K562 (cell line): ENCODE results near the gene ANO8. TPM values are rescaled to one million over a fixed set of nuclear protein-coding genes. Genes with fewer than 3 reads are reported as not detected.

Experiments used
- ADNP ChIP-seq: fragments of 200-800 bp; sonication (Bioruptor generic); IDR thresholded peaks from 2 replicates; pipeline ENCODE4 v1.6.1; 2016; ENCODE audit warnings: missing genetic modification characterization, missing compliant biosample characterization
- ARID1B ChIP-seq: fragments of 450-650 bp; IDR thresholded peaks from 2 replicates; pipeline ENCODE4 v1.6.1; 2016; ENCODE audit warnings: antibody characterized with exemption, mild to moderate bottlenecking, inconsistent platforms
- BRD4 ChIP-seq: fragments of 200-600 bp; sonication (generic); IDR thresholded peaks from 2 replicates; pipeline ENCODE4 v1.6.1; 2017; ENCODE audit warnings: inconsistent platforms
- CLOCK ChIP-seq: fragments of 250-450 bp; sonication (Bioruptor Pico); IDR thresholded peaks from 2 replicates; pipeline ENCODE4 v1.4.0; 2020; ENCODE audit warnings: mild to moderate bottlenecking, moderate library complexity, borderline replicate concordance
- EHMT2 ChIP-seq: fragments of 450-650 bp; IDR thresholded peaks from 2 replicates; pipeline ENCODE4 v1.6.1; 2018; ENCODE audit warnings: antibody characterized with exemption
- FUS ChIP-seq: fragments of 200-400 bp; formaldehyde crosslinking; optimal IDR thresholded peaks from 2 replicates; pipeline ENCODE3; 2017; ENCODE audit warnings: low read depth, low read length
- NCOR1 ChIP-seq: fragments of 450-650 bp; IDR thresholded peaks from 2 replicates; pipeline ENCODE4 v1.6.1; 2016; ENCODE audit warnings: mild to moderate bottlenecking, moderate library complexity
- NR2C1 ChIP-seq, 2 experiments: fragments of 450-650 bp; IDR thresholded peaks; 2 replicates each; pipeline ENCODE4 v1.6.1; 2017; ENCODE audit warnings: mild to moderate bottlenecking in 2 of 2, antibody characterized with exemption in 1 of 2, inconsistent platforms in 1 of 2, missing compliant biosample characterization in 1 of 2, missing genetic modification characterization in 1 of 2
- POLR2AphosphoS2 ChIP-seq: IDR thresholded peaks from 2 replicates; pipeline ENCODE4 v1.6.1; 2012; ENCODE audit warnings: low read length, improper control_type of control experiment
- POLR2AphosphoS5 ChIP-seq: IDR thresholded peaks from 2 replicates; pipeline ENCODE4 v1.6.1; 2011; ENCODE audit warnings: mild to moderate bottlenecking, low read depth, low read length, moderate library complexity; ENCODE audit not compliant: control insufficient read depth, insufficient read depth
- TCF3 ChIP-seq: sonication (generic); formaldehyde crosslinking; IDR thresholded peaks from 2 replicates; pipeline ENCODE4 v1.4.0; 2020; ENCODE audit warnings: mild to moderate bottlenecking, missing genetic modification reagents
- ZFP91 ChIP-seq: sonication (generic); formaldehyde crosslinking; IDR thresholded peaks from 2 replicates; pipeline ENCODE4 v1.8.0; 2022; ENCODE audit warnings: mild to moderate bottlenecking, missing genetic modification reagents
- ZNF165 ChIP-seq: fragments of 250-450 bp; sonication (Bioruptor Pico); IDR thresholded peaks from 2 replicates; pipeline ENCODE4 v1.4.0; 2020; ENCODE audit warnings: borderline replicate concordance
- ZNF23 ChIP-seq: fragments of 250-450 bp; sonication (Bioruptor Pico); IDR thresholded peaks from 2 replicates; pipeline ENCODE4 v1.4.0; 2020; ENCODE audit warnings: mild to moderate bottlenecking
- ZNF274 ChIP-seq: IDR thresholded peaks from 2 replicates; pipeline ENCODE4 v1.6.1; 2011; ENCODE audit warnings: low read depth, mild to moderate bottlenecking, low read length, moderate library complexity, borderline replicate concordance
- ZNF277 ChIP-seq: fragments of 250-450 bp; sonication (Bioruptor Pico); IDR thresholded peaks from 2 replicates; pipeline ENCODE4 v1.8.0; 2022; ENCODE audit warnings: inconsistent platforms, mild to moderate bottlenecking, moderate library complexity, borderline replicate concordance
- polyA plus RNA-seq, 8 experiments: library from polyadenylated mRNA; depleted of rRNA in 4 of 8; stranded (reverse) in 5 of 8; unstranded in 3 of 8; fragments of >200 nt; fragmentation: Nextera tagmentation in 2 of 8; fragmentation: Illumina TruSeq in 1 of 8; extraction: Ambion mirVana in 2 of 8; extraction: Trizol in 1 of 8; gene quantifications; 2 replicates each; pipeline versions ENCODE4 v1.2.1 to v1.2.3, GENCODE V29; 2011 to 2014; ENCODE audit warnings: inconsistent platforms in 1 of 8, missing spikeins in 1 of 8
- total RNA-seq, 7 experiments: library from RNA; depleted of rRNA in 6 of 7; stranded (reverse); fragments of >200 nt in 6 of 7; fragmentation: Illumina TruSeq in 2 of 7; extraction: Trizol in 2 of 7; gene quantifications; 2 replicates each; pipeline versions ENCODE4 v1.2.1 to v1.2.3, GENCODE V29; 2011 to 2021; ENCODE audit warnings: low replicate concordance in 1 of 7
- TF ChIP-seq, protein P1 (sequence below): fragments of 250-450 bp; sonication (Bioruptor Pico); IDR thresholded peaks from 2 replicates; pipeline ENCODE4 v1.9.0; 2021; ENCODE audit warnings: mild to moderate bottlenecking
- TF ChIP-seq, protein P2 (sequence below): sonication (generic); formaldehyde crosslinking; IDR thresholded peaks from 2 replicates; pipeline ENCODE4 v1.8.1; 2022; ENCODE audit warnings: missing genetic modification reagents
- TF ChIP-seq, protein P3 (sequence below): fragments of 450-650 bp; IDR thresholded peaks from 2 replicates; pipeline ENCODE4 v1.6.1; 2017; ENCODE audit warnings: antibody characterized with exemption

The ANO8 gene
- total and polyA plus RNA-seq, 9 of the 15 experiments (the other 6 are each of a cell fraction or from before 2014, with no cell fraction given) = 0.07 to 7.6 (median 2.3) TPM; not detected in 1

DNA sequence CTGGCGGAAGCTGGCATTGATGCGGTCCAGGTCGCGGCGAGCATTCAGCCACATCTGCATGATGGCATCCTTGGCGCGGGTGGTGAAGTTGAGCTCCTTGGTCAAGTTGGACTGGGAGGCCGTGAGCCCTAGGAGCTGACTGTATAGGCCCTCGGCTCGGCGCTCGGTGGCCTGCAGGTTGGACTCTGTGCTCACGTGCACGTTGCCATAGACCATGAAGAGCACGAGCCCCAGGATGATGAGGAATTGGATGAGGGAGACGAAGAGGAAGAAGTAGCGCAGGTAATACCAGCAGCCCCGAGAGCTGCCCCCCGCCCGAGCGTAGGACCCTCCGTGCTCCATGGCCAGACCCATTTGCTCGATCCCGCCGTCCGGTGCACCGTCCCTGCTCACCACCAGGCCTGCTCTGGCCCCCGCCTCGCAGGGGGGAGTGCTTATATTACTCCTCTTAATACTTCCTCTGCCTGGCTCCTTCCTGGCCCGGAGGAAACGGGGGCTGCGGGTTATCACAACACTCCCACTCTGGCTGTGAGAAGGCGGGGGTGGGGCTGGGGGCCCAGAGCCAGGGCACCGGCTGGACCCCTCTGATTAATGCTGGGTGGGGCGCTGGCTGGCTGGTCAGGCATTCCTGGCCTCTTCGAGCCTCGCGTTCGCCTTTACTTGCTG lies 42.4 kb upstream of the ANO8 start, which contains the start of gene PLVAP (continued):
- TF ChIP-seq POLR2AphosphoS5 (peak; percentile 43; the same call in 1 of the 2 replicates), NR2C1 (IDR thresholded peaks at IDR 0.05) (no peak), NR2C1 (tag; IDR thresholded peaks at IDR 0.05) (no peak), ADNP (tag) (no peak), BRD4 (no peak), ZNF274 (no peak), FUS (no peak), ZNF165 (CRISPR knock-in tag) (no peak), ZNF23 (CRISPR knock-in tag) (no peak), EHMT2 (no peak), ZFP91 (CRISPR knock-in tag) (no peak), TCF3 (CRISPR knock-in tag) (peak; percentile 80), ZNF277 (CRISPR knock-in tag) (no peak), ARID1B (peak; percentile 82), NCOR1 (peak; percentile 70), POLR2AphosphoS2 (no peak), CLOCK (no peak)
- TF ChIP-seq, protein P1, sequence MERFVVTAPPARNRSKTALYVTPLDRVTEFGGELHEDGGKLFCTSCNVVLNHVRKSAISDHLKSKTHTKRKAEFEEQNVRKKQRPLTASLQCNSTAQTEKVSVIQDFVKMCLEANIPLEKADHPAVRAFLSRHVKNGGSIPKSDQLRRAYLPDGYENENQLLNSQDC (CRISPR knock-in tag) = no peak
- TF ChIP-seq, protein P2, sequence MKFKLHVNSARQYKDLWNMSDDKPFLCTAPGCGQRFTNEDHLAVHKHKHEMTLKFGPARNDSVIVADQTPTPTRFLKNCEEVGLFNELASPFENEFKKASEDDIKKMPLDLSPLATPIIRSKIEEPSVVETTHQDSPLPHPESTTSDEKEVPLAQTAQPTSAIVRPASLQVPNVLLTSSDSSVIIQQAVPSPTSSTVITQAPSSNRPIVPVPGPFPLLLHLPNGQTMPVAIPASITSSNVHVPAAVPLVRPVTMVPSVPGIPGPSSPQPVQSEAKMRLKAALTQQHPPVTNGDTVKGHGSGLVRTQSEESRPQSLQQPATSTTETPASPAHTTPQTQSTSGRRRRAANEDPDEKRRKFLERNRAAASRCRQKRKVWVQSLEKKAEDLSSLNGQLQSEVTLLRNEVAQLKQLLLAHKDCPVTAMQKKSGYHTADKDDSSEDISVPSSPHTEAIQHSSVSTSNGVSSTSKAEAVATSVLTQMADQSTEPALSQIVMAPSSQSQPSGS = no peak
- TF ChIP-seq, protein P3, sequence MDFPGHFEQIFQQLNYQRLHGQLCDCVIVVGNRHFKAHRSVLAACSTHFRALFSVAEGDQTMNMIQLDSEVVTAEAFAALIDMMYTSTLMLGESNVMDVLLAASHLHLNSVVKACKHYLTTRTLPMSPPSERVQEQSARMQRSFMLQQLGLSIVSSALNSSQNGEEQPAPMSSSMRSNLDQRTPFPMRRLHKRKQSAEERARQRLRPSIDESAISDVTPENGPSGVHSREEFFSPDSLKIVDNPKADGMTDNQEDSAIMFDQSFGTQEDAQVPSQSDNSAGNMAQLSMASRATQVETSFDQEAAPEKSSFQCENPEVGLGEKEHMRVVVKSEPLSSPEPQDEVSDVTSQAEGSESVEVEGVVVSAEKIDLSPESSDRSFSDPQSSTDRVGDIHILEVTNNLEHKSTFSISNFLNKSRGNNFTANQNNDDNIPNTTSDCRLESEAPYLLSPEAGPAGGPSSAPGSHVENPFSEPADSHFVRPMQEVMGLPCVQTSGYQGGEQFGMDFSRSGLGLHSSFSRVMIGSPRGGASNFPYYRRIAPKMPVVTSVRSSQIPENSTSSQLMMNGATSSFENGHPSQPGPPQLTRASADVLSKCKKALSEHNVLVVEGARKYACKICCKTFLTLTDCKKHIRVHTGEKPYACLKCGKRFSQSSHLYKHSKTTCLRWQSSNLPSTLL = no peak
